D721Med (cell line): ENCODE measurements around the gene NDUFA13.

Experiments
- DNase-seq: peaks from one replicate; pipeline ENCODE4 v3.0.0; 2011; ENCODE audit warnings: low spot score; ENCODE audit not compliant: insufficient read length
- FAIRE-seq: peaks from 2 replicates; lab custom pipeline; 2011; peaks lifted over from hg19 to GRCh38; lab: Jason Lieb, UNC
- TF ChIP-seq, protein P1 (sequence below): IDR thresholded peaks from 2 replicates; pipeline ENCODE4 v1.5.1; 2012; ENCODE audit warnings: mild to moderate bottlenecking, control low read depth; ENCODE audit not compliant: insufficient read depth; ENCODE audit errors: missing control alignments

Gene NDUFA13

DNA sequence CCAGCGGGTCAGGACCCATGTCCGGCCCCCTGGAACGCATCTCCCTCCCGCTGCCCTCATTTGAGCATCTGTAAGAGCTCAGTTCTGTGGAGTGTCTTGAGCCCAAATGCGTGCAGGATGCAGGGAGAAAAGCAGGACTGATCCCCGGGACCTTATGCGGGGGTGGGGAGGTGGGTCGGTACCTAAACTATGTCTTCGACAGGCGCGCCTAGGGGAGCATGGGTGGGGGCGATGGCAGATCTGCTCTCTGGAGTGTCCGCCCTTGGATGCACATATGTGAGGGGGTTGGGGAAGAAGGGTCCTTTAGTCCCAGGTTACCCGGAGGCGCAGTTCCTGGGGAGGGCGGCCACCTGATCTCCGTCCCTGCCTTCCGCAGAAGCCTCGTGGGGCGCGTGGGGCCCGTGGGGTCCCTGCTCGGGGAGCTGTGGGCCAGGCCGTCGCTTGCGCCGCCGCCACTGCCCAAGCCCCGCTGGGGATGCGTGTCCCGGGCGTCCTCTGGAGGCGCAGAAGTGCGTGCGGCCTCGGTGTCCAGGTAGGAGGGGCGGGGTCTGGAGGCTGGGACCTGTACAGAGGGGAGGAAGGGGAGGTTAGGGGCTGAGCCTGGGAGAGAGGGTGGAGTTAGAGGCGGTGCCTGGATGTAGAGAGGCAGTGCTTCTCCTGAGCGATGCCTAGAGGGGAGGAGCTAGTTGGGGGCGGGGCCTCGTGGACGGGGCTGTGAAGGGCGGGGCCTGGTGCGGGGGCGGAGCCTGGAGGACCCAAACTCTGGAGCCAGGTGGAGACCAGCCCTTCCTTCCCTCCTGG is 24.9 kb downstream of the NDUFA13 start:
- TF ChIP-seq, protein P1, sequence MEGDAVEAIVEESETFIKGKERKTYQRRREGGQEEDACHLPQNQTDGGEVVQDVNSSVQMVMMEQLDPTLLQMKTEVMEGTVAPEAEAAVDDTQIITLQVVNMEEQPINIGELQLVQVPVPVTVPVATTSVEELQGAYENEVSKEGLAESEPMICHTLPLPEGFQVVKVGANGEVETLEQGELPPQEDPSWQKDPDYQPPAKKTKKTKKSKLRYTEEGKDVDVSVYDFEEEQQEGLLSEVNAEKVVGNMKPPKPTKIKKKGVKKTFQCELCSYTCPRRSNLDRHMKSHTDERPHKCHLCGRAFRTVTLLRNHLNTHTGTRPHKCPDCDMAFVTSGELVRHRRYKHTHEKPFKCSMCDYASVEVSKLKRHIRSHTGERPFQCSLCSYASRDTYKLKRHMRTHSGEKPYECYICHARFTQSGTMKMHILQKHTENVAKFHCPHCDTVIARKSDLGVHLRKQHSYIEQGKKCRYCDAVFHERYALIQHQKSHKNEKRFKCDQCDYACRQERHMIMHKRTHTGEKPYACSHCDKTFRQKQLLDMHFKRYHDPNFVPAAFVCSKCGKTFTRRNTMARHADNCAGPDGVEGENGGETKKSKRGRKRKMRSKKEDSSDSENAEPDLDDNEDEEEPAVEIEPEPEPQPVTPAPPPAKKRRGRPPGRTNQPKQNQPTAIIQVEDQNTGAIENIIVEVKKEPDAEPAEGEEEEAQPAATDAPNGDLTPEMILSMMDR, result no peak
- DNase-seq (no peak), FAIRE-seq (no peak)

DNA sequence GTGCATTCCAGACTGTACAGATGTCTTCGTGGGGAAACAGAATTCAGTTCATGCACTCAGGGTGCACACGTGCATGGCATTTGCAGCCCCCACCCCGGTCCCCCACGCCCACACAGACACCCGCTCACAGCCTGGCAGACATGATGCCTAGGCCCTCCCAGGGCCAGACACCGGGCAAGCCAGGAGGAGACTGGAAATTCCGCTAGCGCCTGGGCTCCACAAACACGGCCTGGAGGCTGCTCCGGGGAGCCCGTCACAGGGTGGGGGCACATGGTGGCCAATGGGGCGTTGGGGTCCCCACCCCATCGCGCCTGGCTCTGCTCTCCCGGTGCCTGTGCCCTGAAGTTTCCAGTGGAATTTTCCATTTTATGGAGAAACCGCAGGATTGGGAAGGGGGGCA is 25.6 kb downstream of the NDUFA13 start:
- TF ChIP-seq, protein P1, result no peak
- DNase-seq (no peak), FAIRE-seq (no peak)

DNA sequence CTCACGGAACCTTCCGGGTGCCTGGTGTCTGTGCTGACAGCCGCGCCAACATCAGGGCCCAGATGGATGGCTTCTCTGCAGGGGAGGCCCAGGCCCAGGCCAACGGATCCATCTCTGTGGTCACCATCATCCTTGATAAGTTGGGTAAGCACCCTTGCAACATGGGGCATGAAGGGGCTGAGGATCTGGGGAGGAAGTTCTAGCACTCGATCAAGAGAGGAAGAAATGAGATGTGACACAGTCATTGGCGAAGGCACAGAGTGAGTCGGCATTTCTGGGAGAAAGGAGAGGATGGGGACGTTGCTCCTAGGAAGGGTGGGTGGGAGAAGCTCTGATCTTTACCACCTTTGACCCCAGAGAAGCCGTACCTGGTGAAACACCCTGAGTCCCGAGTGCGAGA is 26.5 kb downstream of the NDUFA13 start:
- FAIRE-seq, result no peak
- no peak for DNase-seq

DNA sequence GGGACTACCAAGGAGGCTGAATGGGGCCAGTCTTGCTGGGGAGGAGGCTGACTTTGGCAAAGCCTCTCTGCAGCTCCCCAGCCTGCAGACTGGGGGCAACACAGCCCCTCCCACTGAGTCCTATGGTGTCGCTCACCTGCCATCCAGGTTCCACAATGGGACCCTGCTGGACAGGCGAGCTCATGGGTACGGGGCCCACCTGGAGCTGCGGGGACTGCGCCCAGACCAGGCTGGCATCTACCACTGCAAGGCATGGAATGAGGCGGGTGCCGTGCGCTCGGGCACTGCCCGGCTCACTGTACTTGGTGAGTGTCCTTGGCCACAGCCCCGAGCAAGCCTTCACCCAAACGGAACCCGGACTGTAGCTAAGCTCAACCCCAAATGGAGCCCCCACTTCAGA is 27.1 kb downstream of the NDUFA13 start:
- TF ChIP-seq, protein P1, result no peak
- FAIRE-seq, result no peak
- DNase-seq, result no peak

More for the DNA sequence above, 26.5 kb downstream of the NDUFA13 start:
- TF ChIP-seq, protein P1, result no peak

DNA sequence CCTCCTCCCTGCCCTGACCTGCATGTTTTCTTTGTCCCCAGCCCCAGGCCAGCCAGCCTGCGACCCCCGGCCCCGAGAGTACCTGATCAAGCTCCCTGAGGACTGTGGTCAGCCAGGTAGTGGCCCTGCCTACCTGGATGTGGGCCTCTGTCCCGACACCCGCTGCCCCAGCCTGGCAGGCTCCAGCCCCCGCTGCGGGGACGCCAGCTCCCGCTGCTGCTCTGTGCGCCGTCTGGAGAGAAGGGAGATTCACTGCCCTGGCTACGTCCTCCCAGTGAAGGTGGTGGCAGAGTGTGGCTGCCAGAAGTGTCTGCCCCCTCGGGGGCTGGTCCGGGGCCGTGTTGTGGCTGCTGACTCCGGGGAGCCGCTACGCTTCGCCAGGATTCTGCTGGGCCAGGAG is 27.6 kb downstream of the NDUFA13 start:
- no peak for FAIRE-seq
- DNase-seq, result no peak
- TF ChIP-seq, protein P1, result no peak

DNA sequence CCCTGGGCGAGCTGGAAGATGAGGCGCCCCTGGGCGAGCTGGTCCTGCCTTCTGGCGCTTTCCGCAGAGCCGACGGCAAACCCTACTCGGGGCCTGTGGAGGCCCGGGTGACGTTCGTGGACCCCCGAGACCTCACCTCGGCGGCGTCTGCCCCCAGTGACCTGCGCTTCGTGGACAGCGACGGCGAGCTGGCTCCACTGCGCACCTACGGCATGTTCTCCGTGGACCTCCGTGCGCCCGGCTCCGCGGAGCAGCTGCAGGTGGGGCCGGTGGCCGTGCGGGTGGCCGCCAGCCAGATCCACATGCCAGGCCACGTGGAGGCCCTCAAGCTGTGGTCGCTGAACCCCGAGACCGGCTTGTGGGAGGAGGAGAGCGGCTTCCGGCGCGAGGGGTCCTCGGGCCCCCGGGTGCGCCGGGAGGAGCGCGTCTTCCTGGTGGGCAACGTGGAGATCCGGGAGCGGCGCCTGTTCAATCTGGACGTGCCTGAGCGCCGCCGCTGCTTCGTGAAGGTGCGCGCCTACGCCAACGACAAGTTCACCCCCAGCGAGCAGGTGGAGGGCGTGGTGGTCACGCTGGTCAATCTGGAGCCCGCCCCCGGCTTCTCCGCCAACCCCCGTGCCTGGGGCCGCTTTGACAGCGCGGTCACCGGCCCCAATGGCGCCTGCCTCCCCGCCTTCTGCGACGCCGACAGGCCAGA is 28.4 kb downstream of the NDUFA13 start:
- FAIRE-seq (no peak), DNase-seq (no peak)
- TF ChIP-seq, protein P1, result no peak

DNA sequence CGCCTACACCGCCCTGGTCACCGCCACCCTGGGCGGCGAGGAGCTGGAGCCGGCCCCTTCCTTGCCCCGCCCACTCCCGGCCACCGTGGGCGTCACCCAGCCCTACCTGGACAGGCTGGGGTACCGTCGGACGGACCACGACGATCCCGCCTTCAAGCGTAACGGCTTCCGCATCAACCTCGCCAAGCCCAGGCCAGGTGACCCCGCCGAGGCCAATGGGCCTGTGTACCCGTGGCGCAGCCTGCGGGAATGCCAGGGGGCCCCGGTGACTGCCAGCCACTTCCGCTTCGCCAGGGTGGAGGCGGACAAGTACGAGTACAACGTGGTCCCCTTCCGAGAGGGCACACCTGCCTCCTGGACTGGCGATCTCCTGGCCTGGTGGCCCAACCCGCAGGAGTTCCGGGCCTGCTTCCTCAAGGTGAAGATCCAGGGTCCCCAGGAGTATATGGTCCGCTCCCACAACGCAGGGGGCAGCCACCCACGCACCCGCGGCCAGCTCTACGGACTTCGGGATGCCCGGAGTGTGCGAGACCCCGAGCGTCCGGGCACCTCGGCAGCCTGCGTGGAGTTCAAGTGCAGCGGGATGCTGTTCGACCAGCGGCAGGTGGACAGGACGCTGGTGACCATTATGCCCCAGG is 29.0 kb downstream of the NDUFA13 start:
- no peak for DNase-seq
- no peak for FAIRE-seq
- TF ChIP-seq, protein P1, result no peak
